A549 (cell line): ENCODE measurements around the gene AKR7A3.

Experiments used
- EHMT2 ChIP-seq: fragments of 200-600 bp; sonication (generic); IDR thresholded peaks from 2 replicates; pipeline ENCODE4 v1.6.1; 2016; ENCODE audit warnings: antibody characterized with exemption, low read depth, mild to moderate bottlenecking, moderate library complexity
- FOSL2 ChIP-seq, 2 experiments: fragments of 450-650 bp in 1 of 2; fragments of >200 bp in 1 of 2; sonication (Bioruptor Twin) in 1 of 2; formaldehyde crosslinking; IDR thresholded peaks; 2 replicates each; pipeline versions ENCODE4 v1.5.0 to v1.6.1; 2016 to 2020; ENCODE audit warnings: mild to moderate bottlenecking in 1 of 2, moderate library complexity in 1 of 2
- MAFK ChIP-seq: fragments of 450-650 bp; IDR thresholded peaks from 2 replicates; pipeline ENCODE4 v1.6.1; 2014; ENCODE audit not compliant: partially characterized antibody
- POLR2A ChIP-seq: IDR thresholded peaks from 2 replicates; pipeline ENCODE4 v1.6.1; 2012; ENCODE audit warnings: mild to moderate bottlenecking, low read length
- RAD21 ChIP-seq, 2 experiments: fragments of >200 bp in 1 of 2; sonication (Bioruptor Twin) in 1 of 2; formaldehyde crosslinking in 1 of 2; IDR thresholded peaks in 1 of 2; conservative IDR thresholded peaks in 1 of 2; 2 replicates in 1 of 2; 3 replicates in 1 of 2; pipeline ENCODE4 v1.6.1; 2012 to 2018; ENCODE audit warnings: inconsistent platforms in 1 of 2
- ZNF302 ChIP-seq: fragments of 250-450 bp; sonication (Bioruptor Pico); IDR thresholded peaks from 2 replicates; pipeline ENCODE4 v1.9.0; 2021; ENCODE audit warnings: inconsistent platforms, mild to moderate bottlenecking, moderate library complexity
- TF ChIP-seq, protein P1 (sequence below): fragments of >200 bp; sonication (Bioruptor Twin); formaldehyde crosslinking; IDR thresholded peaks from 3 replicates; pipeline ENCODE4 v1.5.1; 2016
- TF ChIP-seq, protein P2 (sequence below): IDR thresholded peaks from 2 replicates; pipeline ENCODE4 v1.6.1; 2012

DNA sequence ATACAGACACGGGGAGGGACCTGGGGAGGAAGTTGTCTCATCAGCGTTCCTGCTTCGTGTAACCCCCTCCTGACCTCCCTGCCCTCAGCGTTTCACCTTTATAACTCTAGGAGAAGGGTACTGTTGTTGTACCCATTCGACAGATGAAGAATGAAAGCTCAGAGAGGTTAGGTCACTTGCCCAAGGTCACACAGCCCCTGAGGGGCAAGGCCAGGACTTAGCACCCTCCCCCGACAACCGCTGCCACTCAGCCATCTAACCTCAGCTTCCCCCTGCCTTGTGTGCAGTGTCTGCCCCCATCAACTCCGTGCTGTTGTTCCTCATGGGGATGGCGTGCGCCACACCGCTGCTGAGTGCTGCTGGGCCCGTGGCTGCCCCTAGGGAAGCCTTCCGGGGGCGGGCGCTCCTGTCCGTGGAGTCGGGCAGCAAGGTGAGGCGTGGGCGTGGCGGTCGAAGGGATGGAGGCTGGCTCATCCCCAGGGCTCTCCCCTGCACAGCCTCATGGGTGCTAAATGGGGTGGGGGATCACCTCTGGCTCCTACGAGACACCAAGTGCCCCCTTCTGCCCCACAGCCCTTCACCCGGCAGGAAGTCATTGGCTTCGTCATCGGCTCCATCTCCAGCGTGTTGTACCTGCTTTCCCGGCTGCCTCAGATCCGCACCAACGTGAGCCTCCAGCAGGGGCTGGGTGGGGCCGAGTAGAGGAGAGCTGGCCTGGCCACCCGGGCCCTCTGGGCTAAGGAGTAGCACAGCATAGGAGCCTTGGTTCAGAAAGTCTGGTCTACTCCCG lies 37.6 kb upstream of the AKR7A3 start:
- TF ChIP-seq FOSL2 (IDR thresholded peaks at IDR 0.05) (no peak), FOSL2 (CRISPR knock-in tag; IDR thresholded peaks at IDR 0.05) (no peak), MAFK (no peak), RAD21 (conservative IDR thresholded peaks at IDR 0.05 in 1 of 2, IDR thresholded peaks at IDR 0.05 in 1 of 2) (no peak), POLR2A (no peak), ZNF302 (CRISPR knock-in tag) (no peak), EHMT2 (no peak)
- TF ChIP-seq, protein P1, sequence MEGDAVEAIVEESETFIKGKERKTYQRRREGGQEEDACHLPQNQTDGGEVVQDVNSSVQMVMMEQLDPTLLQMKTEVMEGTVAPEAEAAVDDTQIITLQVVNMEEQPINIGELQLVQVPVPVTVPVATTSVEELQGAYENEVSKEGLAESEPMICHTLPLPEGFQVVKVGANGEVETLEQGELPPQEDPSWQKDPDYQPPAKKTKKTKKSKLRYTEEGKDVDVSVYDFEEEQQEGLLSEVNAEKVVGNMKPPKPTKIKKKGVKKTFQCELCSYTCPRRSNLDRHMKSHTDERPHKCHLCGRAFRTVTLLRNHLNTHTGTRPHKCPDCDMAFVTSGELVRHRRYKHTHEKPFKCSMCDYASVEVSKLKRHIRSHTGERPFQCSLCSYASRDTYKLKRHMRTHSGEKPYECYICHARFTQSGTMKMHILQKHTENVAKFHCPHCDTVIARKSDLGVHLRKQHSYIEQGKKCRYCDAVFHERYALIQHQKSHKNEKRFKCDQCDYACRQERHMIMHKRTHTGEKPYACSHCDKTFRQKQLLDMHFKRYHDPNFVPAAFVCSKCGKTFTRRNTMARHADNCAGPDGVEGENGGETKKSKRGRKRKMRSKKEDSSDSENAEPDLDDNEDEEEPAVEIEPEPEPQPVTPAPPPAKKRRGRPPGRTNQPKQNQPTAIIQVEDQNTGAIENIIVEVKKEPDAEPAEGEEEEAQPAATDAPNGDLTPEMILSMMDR, result no peak
- TF ChIP-seq, protein P2, sequence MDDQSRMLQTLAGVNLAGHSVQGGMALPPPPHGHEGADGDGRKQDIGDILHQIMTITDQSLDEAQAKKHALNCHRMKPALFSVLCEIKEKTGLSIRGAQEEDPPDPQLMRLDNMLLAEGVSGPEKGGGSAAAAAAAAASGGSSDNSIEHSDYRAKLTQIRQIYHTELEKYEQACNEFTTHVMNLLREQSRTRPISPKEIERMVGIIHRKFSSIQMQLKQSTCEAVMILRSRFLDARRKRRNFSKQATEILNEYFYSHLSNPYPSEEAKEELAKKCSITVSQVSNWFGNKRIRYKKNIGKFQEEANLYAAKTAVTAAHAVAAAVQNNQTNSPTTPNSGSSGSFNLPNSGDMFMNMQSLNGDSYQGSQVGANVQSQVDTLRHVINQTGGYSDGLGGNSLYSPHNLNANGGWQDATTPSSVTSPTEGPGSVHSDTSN, result no peak
